Measurements from ENCODE around the gene ANKRD40CL.
"Not testable (repeated sequence)": the region's sequence is repeated elsewhere in the genome, so short reads cannot be mapped to it uniquely, and the experiment has no call there.

The ANKRD40CL gene

GRCh38 chr17:50767446-50767845 lies at the start of gene ANKRD40CL:
Gene ANKRD40CL (minus strand): TSS chr17:50767518. CDS start chr17:50766913, 605 bp downstream.
- no peak for DNase-seq

- no peak for DNase-seq
Measured at GRCh38 chr17:50816271-50816670, 49.0 kb upstream of the ANKRD40CL start.

GRCh38 chr17:50815400-50815799 lies 48.1 kb upstream of the ANKRD40CL start:
- no peak for DNase-seq

GRCh38 chr17:50813583-50813982 lies 46.3 kb upstream of the ANKRD40CL start:
- no peak for DNase-seq

GRCh38 chr17:50808888-50809287 lies 41.6 kb upstream of the ANKRD40CL start:
- no peak for DNase-seq

- no peak for DNase-seq
Measured at GRCh38 chr17:50808413-50808812, 41.1 kb upstream of the ANKRD40CL start.

- DNase-seq = no peak
Measured at GRCh38 chr17:50807675-50808074, 40.4 kb upstream of the ANKRD40CL start.

- DNase-seq = no peak
Measured at GRCh38 chr17:50807009-50807408, 39.7 kb upstream of the ANKRD40CL start.

GRCh38 chr17:50806141-50806643 lies 38.9 kb upstream of the ANKRD40CL start:
- no peak for DNase-seq

- DNase-seq = no peak
Measured at GRCh38 chr17:50805486-50805885, 38.2 kb upstream of the ANKRD40CL start.

- not testable (repeated sequence) for DNase-seq
Measured at GRCh38 chr17:50804749-50805475, 37.6 kb upstream of the ANKRD40CL start.

GRCh38 chr17:50803676-50804075 lies 36.4 kb upstream of the ANKRD40CL start:
- DNase-seq = no peak

- no peak for DNase-seq
Measured at GRCh38 chr17:50802609-50803571, 35.6 kb upstream of the ANKRD40CL start.

GRCh38 chr17:50800196-50800700 lies 32.9 kb upstream of the ANKRD40CL start:
- no peak for DNase-seq

- no peak for DNase-seq
Measured at GRCh38 chr17:50799582-50799981, 32.3 kb upstream of the ANKRD40CL start.

GRCh38 chr17:50798424-50799288 lies 31.3 kb upstream of the ANKRD40CL start:
- DNase-seq = peak; percentile 83

- no peak for DNase-seq
Measured at GRCh38 chr17:50797135-50797810, 30.0 kb upstream of the ANKRD40CL start.

GRCh38 chr17:50794361-50794760 lies 27.0 kb upstream of the ANKRD40CL start:
- no peak for DNase-seq

- DNase-seq = no peak
Measured at GRCh38 chr17:50793007-50793406, 25.7 kb upstream of the ANKRD40CL start.

- no peak for DNase-seq
Measured at GRCh38 chr17:50792132-50792531, 24.8 kb upstream of the ANKRD40CL start.

GRCh38 chr17:50790618-50791017 lies 23.3 kb upstream of the ANKRD40CL start:
- DNase-seq = no peak

- no peak for DNase-seq
Measured at GRCh38 chr17:50787106-50787505, 19.8 kb upstream of the ANKRD40CL start.
